Spleen (tissue), 11 donors: Measurements from ENCODE around the gene ATF1. TPM values are rescaled to one million over a fixed set of nuclear protein-coding genes. Genes with fewer than 3 reads are reported as not detected.

Experiments
- DNase-seq: peaks from one replicate; pipeline ENCODE4 v3.0.0-alpha.2; 2020
- H3K27ac ChIP-seq, 8 donors: fragments of 200-600 bp; sonication (generic) in 7 of 8; 1 replicate in 4 of 8; 2 replicates in 4 of 8; pipeline versions ENCODE4 v1.5.0 to v1.8.0; 2016 to 2021; ENCODE audit warnings: inconsistent platforms in 4 of 8, mild to moderate bottlenecking in 4 of 8, moderate library complexity in 1 of 8
- H3K27me3 ChIP-seq, 7 donors: fragments of 200-600 bp; sonication (generic) in 6 of 7; replicated peaks in 1 of 7; 1 replicate in 4 of 7; 2 replicates in 3 of 7; pipeline versions ENCODE4 v1.5.0 to v1.8.0; 2016 to 2021; ENCODE audit warnings: inconsistent platforms in 3 of 7, mild to moderate bottlenecking in 1 of 7
- H3K36me3 ChIP-seq, 6 donors: fragments of 200-600 bp; sonication (generic) in 5 of 6; 1 replicate in 4 of 6; 2 replicates in 2 of 6; pipeline versions ENCODE4 v1.5.0 to v1.8.0; 2016 to 2021; ENCODE audit warnings: inconsistent platforms in 2 of 6
- H3K4me1 ChIP-seq, 6 donors: fragments of 200-600 bp; sonication (generic) in 5 of 6; 1 replicate in 3 of 6; 2 replicates in 3 of 6; pipeline versions ENCODE4 v1.5.0 to v1.8.0; 2016 to 2021; ENCODE audit warnings: inconsistent platforms in 3 of 6
- H3K4me3 ChIP-seq, 8 donors: fragments of 200-600 bp; sonication (generic) in 7 of 8; 1 replicate in 4 of 8; 2 replicates in 4 of 8; pipeline versions ENCODE4 v1.5.0 to v1.8.0; 2016 to 2021; ENCODE audit warnings: inconsistent platforms in 4 of 8, mild to moderate bottlenecking in 4 of 8, moderate library complexity in 2 of 8
- H3K9me3 ChIP-seq, 8 donors: fragments of 200-600 bp; sonication (generic) in 7 of 8; 1 replicate in 4 of 8; 2 replicates in 4 of 8; pipeline versions ENCODE4 v1.5.0 to v1.8.0; 2016 to 2021; ENCODE audit warnings: inconsistent platforms in 4 of 8
- CTCF ChIP-seq, 11 experiments: fragments of 200-600 bp in 7 of 11; fragments of 450-650 bp in 4 of 11; sonication (generic) in 4 of 11; IDR thresholded peaks in 8 of 11; conservative IDR thresholded peaks in 3 of 11; 1 replicate in 7 of 11; 2 replicates in 4 of 11; pipeline versions ENCODE4 v1.4.0 to v1.8.0; 2016 to 2021; ENCODE audit warnings: antibody characterized with exemption in 11 of 11, inconsistent platforms in 4 of 11, mild to moderate bottlenecking in 1 of 11
- POLR2A ChIP-seq, 3 donors: fragments of 450-650 bp; IDR thresholded peaks; one replicate each; pipeline ENCODE4 v1.5.1; 2017; ENCODE audit warnings: antibody characterized with exemption in 3 of 3, mild to moderate bottlenecking in 1 of 3
- POLR2AphosphoS5 ChIP-seq, 3 donors: sonication (generic); formaldehyde crosslinking; IDR thresholded peaks; one replicate each; pipeline ENCODE4 v1.5.1; 2017; ENCODE audit warnings: antibody characterized with exemption in 3 of 3
- WGBS, 5 donors: extraction: QIAGEN DNeasy Blood & Tissue Kit in 3 of 5; methylation state at CpG; one replicate each; pipeline versions ENCODE4 v1.1.5 to v1.1.7; 2013 to 2018; 5-methylcytosine and 5-hydroxymethylcytosine counted together
- intact Hi-C: fragments of 100-400 bp; cut with DNase I; formaldehyde crosslinking; loops from one replicate; pipeline ENCODE4 v1.15.0; 2023; ENCODE audit warnings: low total_unique reads
- polyA plus RNA-seq, 3 donors: library from polyadenylated mRNA; stranded (reverse); fragments of 200-250 nt; gene quantifications; one replicate each; pipeline ENCODE4 v1.2.1, GENCODE V29; 2013
- total RNA-seq, 7 donors: library from RNA; depleted of rRNA in 3 of 7; stranded (reverse); fragments of >200 nt in 3 of 7; fragmentation: NEBNext Ultra II Directional in 4 of 7; extraction: Animal tissue kit (Norgen Biotek cat#: 25700) in 4 of 7; gene quantifications; one replicate each; pipeline versions ENCODE4 v1.1.0 to v1.2.1, GENCODE V29; 2016 to 2021
- donor health status: healthy with polysubstance abuse.
- donor health status: DM: no; HTN: no; CAD: no; lungs with moderate emphysema.
- donor health status: DM: no; HTN: no; CAD: no.
- donor health status: Bipolar disorder and iron deficiency.
- donor health status: healthy.
- donor health status: DM: no; HTN: no; CAD: no.
- donor health status: DM: yes; HTN: yes; CAD: no.

The ATF1 gene
- total and polyA plus RNA-seq, 10 donors = 10.3 to 41.7 (median 18.8) TPM

- TF ChIP-seq POLR2A (IDR thresholded peaks at IDR 0.05) (no peak), POLR2AphosphoS5 (IDR thresholded peaks at IDR 0.05) (no peak), CTCF (IDR thresholded peaks at IDR 0.05 in 8 of 11, conservative IDR thresholded peaks at IDR 0.05 in 3 of 11) (no peak)
- 84 to 93% (median 91%) methylated on average over 5 of the region's 5 CpGs for WGBS, 5 donors
- no peaks in the 10 kb centered on the region for H3K9me3 ChIP-seq
- H3K4me1 ChIP-seq = peaks cover 0 to 21% (median 3%) of the 10 kb centered on the region in 6 donors
- peaks cover 2 to 100% (median 93%) of the 10 kb centered on the region in 6 donors for H3K36me3 ChIP-seq
- no peak for DNase-seq
- no peak overlapping the region for H3K4me3 ChIP-seq
- intact Hi-C loops = no loop called here
- no peak overlapping the region for H3K27ac ChIP-seq
- H3K27me3 ChIP-seq = no peaks in the 10 kb centered on the region
Observed at GRCh38 chr12:50720501-50720900, 43.4 kb upstream of the ATF1 start.

GRCh38 chr12:50723865-50724264 lies 40.0 kb upstream of the ATF1 start:
- peaks cover 2 to 100% (median 94%) of the 10 kb centered on the region in 6 donors for H3K36me3 ChIP-seq
- intact Hi-C loops = no loop called here
- H3K4me1 ChIP-seq = peaks cover 0 to 30% (median 3%) of the 10 kb centered on the region in 6 donors
- no peak for TF ChIP-seq POLR2AphosphoS5 (IDR thresholded peaks at IDR 0.05)
- no peak for TF ChIP-seq CTCF (IDR thresholded peaks at IDR 0.05 in 8 of 11, conservative IDR thresholded peaks at IDR 0.05 in 3 of 11)
- no peak for TF ChIP-seq POLR2A (IDR thresholded peaks at IDR 0.05)
- no peak overlapping the region for H3K4me3 ChIP-seq
- H3K9me3 ChIP-seq = no peaks in the 10 kb centered on the region
- H3K27me3 ChIP-seq = no peaks in the 10 kb centered on the region
- 61 to 90% (median 73%) methylated on average over 1 of the region's 1 CpG for WGBS, 5 donors
- H3K27ac ChIP-seq = peak overlapping the region in 2 of 8 donors; percentile 15 to 37
- no peak for DNase-seq

- DNase-seq = no peak
- H3K4me1 ChIP-seq = peaks cover 0 to 30% (median 3%) of the 10 kb centered on the region in 6 donors
- peaks cover 2 to 100% (median 96%) of the 10 kb centered on the region in 6 donors for H3K36me3 ChIP-seq
- H3K27me3 ChIP-seq = no peaks in the 10 kb centered on the region
- peak overlapping the region in 1 of 8 donors; percentile 15 for H3K27ac ChIP-seq
- WGBS, 5 donors = 92 to 98% (median 93%) methylated on average over 5 of the region's 5 CpGs
- H3K4me3 ChIP-seq = no peak overlapping the region
- TF ChIP-seq POLR2A (IDR thresholded peaks at IDR 0.05) (no peak), CTCF (IDR thresholded peaks at IDR 0.05 in 8 of 11, conservative IDR thresholded peaks at IDR 0.05 in 3 of 11) (no peak), POLR2AphosphoS5 (IDR thresholded peaks at IDR 0.05) (no peak)
- H3K9me3 ChIP-seq = no peaks in the 10 kb centered on the region
- intact Hi-C loops = no loop called here
Observed at GRCh38 chr12:50725011-50725942, 38.6 kb upstream of the ATF1 start.

- WGBS, 5 donors = 99 to 100% (median 99%) methylated on average over 2 of the region's 2 CpGs
- no peak for DNase-seq
- TF ChIP-seq POLR2A (IDR thresholded peaks at IDR 0.05) (no peak), CTCF (IDR thresholded peaks at IDR 0.05 in 8 of 11, conservative IDR thresholded peaks at IDR 0.05 in 3 of 11) (no peak), POLR2AphosphoS5 (IDR thresholded peaks at IDR 0.05) (no peak)
- intact Hi-C loops = no loop called here
- peaks cover 0 to 100% (median 97%) of the 10 kb centered on the region in 6 donors for H3K36me3 ChIP-seq
- H3K9me3 ChIP-seq = no peaks in the 10 kb centered on the region
- no peak overlapping the region for H3K27ac ChIP-seq
- H3K27me3 ChIP-seq = no peaks in the 10 kb centered on the region
- no peak overlapping the region for H3K4me3 ChIP-seq
- peaks cover 0 to 25% (median 1%) of the 10 kb centered on the region in 6 donors for H3K4me1 ChIP-seq
Observed at GRCh38 chr12:50727466-50727865, 36.4 kb upstream of the ATF1 start.
